HG03521 (cell line): Measurements from ENCODE around the gene CCDC183.
"Not testable (repeated sequence)": the region's sequence is repeated elsewhere in the genome, so short reads cannot be mapped to it uniquely, and the experiment has no call there.

Experiments
- ATAC-seq: cut with Tn5 transposase; IDR thresholded peaks from one replicate; pipeline ENCODE4 v1.9.1; 2021; ENCODE audit warnings: mild to moderate bottlenecking, moderate library complexity; ENCODE audit not compliant: unreplicated experiment

CCDC183 gene

GRCh38 chr9:136823136-136824046, 27.3 kb downstream of the CCDC183 start:
- ATAC-seq, result no peak

GRCh38 chr9:136824496-136825225, 28.5 kb downstream of the CCDC183 start:
- ATAC-seq, result no peak

- no peak for ATAC-seq
Measured at GRCh38 chr9:136825295-136826187, 29.4 kb downstream of the CCDC183 start.

- no peak for ATAC-seq
Measured at GRCh38 chr9:136826188-136826541, 30.0 kb downstream of the CCDC183 start.

GRCh38 chr9:136826703-136827582, 30.8 kb downstream of the CCDC183 start:
- no peak for ATAC-seq

- no peak for ATAC-seq
Measured at GRCh38 chr9:136827794-136828473, 31.8 kb downstream of the CCDC183 start.

- no peak for ATAC-seq
Measured at GRCh38 chr9:136828474-136829140, 32.5 kb downstream of the CCDC183 start.

GRCh38 chr9:136829412-136829811, 33.3 kb downstream of the CCDC183 start:
- no peak for ATAC-seq

- ATAC-seq, result no peak
Measured at GRCh38 chr9:136829981-136830885, 34.1 kb downstream of the CCDC183 start.

- ATAC-seq, result no peak
Measured at GRCh38 chr9:136831002-136831719, 35.0 kb downstream of the CCDC183 start.

- no peak for ATAC-seq
Measured at GRCh38 chr9:136831720-136832104, 35.6 kb downstream of the CCDC183 start.

GRCh38 chr9:136832581-136832980, 36.4 kb downstream of the CCDC183 start:
- ATAC-seq, result no peak

- ATAC-seq, result not testable (repeated sequence)
Measured at GRCh38 chr9:136833381-136834048, 37.4 kb downstream of the CCDC183 start.

- ATAC-seq, result no peak
Measured at GRCh38 chr9:136835162-136835931, 39.2 kb downstream of the CCDC183 start.

- ATAC-seq, result no peak
Measured at GRCh38 chr9:136835932-136836904, 40.1 kb downstream of the CCDC183 start.
